CD4-positive, alpha-beta memory T cell (primary cell): ENCODE measurements around the gene COPS3. TPM values are rescaled to one million over a fixed set of nuclear protein-coding genes. Genes with fewer than 3 reads are reported as not detected.

Experiments used
- CTCF ChIA-PET: fragments of 350-600 bp; sonication (Branson Sonifier 250); formaldehyde crosslinking; loops from one replicate; lab custom pipeline; 2021; ENCODE audit warnings: inconsistent platforms; ENCODE audit not compliant: partially characterized antibody; lab: Charles Lee
- POLR2A ChIA-PET: fragments of 350-600 bp; sonication (Branson Sonifier 250); formaldehyde crosslinking; loops from one replicate; lab custom pipeline; 2021; ENCODE audit not compliant: partially characterized antibody; lab: Charles Lee
- DNase-seq, 5 donors: peaks; one replicate each; pipeline versions ENCODE4 v3.0.0 to v3.0.0-alpha.2; 2020 to 2022; ENCODE audit warnings: mixed read lengths in 1 of 5
- H3K27ac ChIP-seq: one replicate; pipeline ENCODE4 v1.7.0; 2013; ENCODE audit warnings: low read depth, low read length
- H3K27me3 ChIP-seq: 2 replicates; pipeline ENCODE4 v1.7.0; 2013; ENCODE audit warnings: mild to moderate bottlenecking, low read length, moderate library complexity; ENCODE audit not compliant: insufficient read depth
- H3K36me3 ChIP-seq: 2 replicates; pipeline ENCODE4 v1.7.0; 2013; ENCODE audit warnings: mild to moderate bottlenecking, low read length, moderate library complexity; ENCODE audit not compliant: insufficient read depth
- H3K4me1 ChIP-seq: 2 replicates; pipeline ENCODE4 v1.7.0; 2013; ENCODE audit warnings: mild to moderate bottlenecking, low read length, moderate library complexity; ENCODE audit not compliant: insufficient read depth
- H3K4me3 ChIP-seq, 2 donors: one replicate each; pipeline ENCODE4 v1.7.0; 2013; ENCODE audit warnings: low read length in 2 of 2, mild to moderate bottlenecking in 1 of 2
- H3K9me3 ChIP-seq, 2 donors: one replicate each; pipeline ENCODE4 v1.7.0; 2013; ENCODE audit warnings: low read length in 2 of 2, control low read depth in 1 of 2; ENCODE audit not compliant: control insufficient read depth in 1 of 2
- H3K27ac Mint-ChIP-seq, 7 donors: one replicate each; pipeline ENCODE4 v1.8.0; 2020 to 2021; ENCODE audit warnings: mixed read lengths in 7 of 7, mild to moderate bottlenecking in 6 of 7, inconsistent platforms in 3 of 7, moderate library complexity in 3 of 7
- H3K27me3 Mint-ChIP-seq, 2 donors: one replicate each; pipeline ENCODE4 v1.8.0; 2020 to 2021; ENCODE audit warnings: mixed read lengths in 2 of 2
- H3K36me3 Mint-ChIP-seq, 2 donors: one replicate each; pipeline ENCODE4 v1.8.0; 2020 to 2021; ENCODE audit warnings: mixed read lengths in 2 of 2, inconsistent platforms in 1 of 2, mild to moderate bottlenecking in 1 of 2
- H3K4me1 Mint-ChIP-seq, 4 donors: one replicate each; pipeline ENCODE4 v1.8.0; 2020 to 2021; ENCODE audit warnings: mixed read lengths in 4 of 4, mild to moderate bottlenecking in 1 of 4
- H3K4me3 Mint-ChIP-seq, 8 donors: one replicate each; pipeline ENCODE4 v1.8.0; 2020 to 2021; ENCODE audit warnings: mixed read lengths in 8 of 8, mild to moderate bottlenecking in 7 of 8, moderate library complexity in 6 of 8, inconsistent platforms in 3 of 8
- H3K9me3 Mint-ChIP-seq, 8 donors: one replicate each; pipeline ENCODE4 v1.8.0; 2020 to 2021; ENCODE audit warnings: mixed read lengths in 8 of 8, mild to moderate bottlenecking in 5 of 8, inconsistent platforms in 3 of 8, moderate library complexity in 1 of 8
- intact Hi-C: fragments of 100-400 bp; cut with micrococcal nuclease; formaldehyde crosslinking; loops from one replicate; pipeline ENCODE4 v1.15.1; 2023
- polyA plus RNA-seq, 2 donors: library from polyadenylated mRNA; unstranded; fragments of 300-500 nt; fragmentation: Illumina TruSeq; gene quantifications; one replicate each; pipeline ENCODE4 v1.2.3, GENCODE V29; 2021
- total RNA-seq, 2 experiments: library from RNA; stranded (reverse); gene quantifications; one replicate each; pipeline ENCODE4 v1.2.3, GENCODE V29; 2021

The COPS3 gene
- total and polyA plus RNA-seq, 4 experiments from 2014 or later = 45.4 to 103 (median 81.5) TPM

DNA sequence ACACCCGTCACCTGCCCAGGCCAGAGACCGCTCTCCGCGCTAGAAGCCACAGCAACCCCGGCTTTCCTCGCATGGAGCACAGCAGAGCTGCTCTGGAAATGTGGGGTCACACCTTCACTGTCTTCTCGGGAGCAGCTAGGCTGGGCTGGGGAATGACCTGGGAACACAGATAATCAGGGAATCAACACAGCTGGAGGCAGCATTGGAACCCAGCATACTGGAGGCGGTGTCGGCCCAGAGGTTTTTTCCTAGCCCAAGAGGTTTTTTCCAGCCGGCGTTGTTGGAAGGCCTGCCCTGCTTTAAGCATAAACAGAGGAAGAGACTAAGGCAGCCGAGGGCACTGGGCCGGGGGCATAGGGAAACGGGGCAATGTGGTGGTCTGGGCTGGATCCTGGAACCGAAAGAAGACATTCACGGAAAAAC lies 74.1 kb downstream of the COPS3 start:
- intact Hi-C loops = loop anchor here (1.0 to 5.0 kb wide), 3 partner anchors 25 to 65 kb away; partner anchors contain the start of gene FLCN
- Mint-ChIP-seq H3K36me3 (peaks cover 12 to 21% of the 10 kb centered on the region in 2 donors), H3K27ac (peak overlapping the region; percentile 85 to 97 (median 91)), H3K4me1 (peaks cover 13 to 44% (median 31%) of the 10 kb centered on the region in 4 donors), H3K27me3 (no peaks in the 10 kb centered on the region), H3K4me3 (peak overlapping the region in 6 of 8 donors; percentile 45 to 69 (median 62)), H3K9me3 (no peaks in the 10 kb centered on the region)
- no peak overlapping the region for H3K4me3 ChIP-seq
- peaks cover 13% of the 10 kb centered on the region for H3K36me3 ChIP-seq
- ChIA-PET POLR2A (interaction anchor here (1.1 to 9.2 kb wide), 10 partner anchors 10 to 87 kb away, joined by 3 to 131 read pairs (median 4); partner anchors contain the start of gene FLCN), CTCF (interaction anchor here (1.0 to 2.6 kb wide), 6 partner anchors 17 to 64 kb away, joined by 3 to 9 read pairs (median 4); no protein-coding TSS in a partner anchor)
- H3K4me1 ChIP-seq = peaks cover 28% of the 10 kb centered on the region
- no peaks in the 10 kb centered on the region for H3K9me3 ChIP-seq
- H3K27ac ChIP-seq = peak overlapping the region; percentile 72
- no peak for DNase-seq
- H3K27me3 ChIP-seq = no peaks in the 10 kb centered on the region

GRCh38 chr17:17206124-17206912 lies 74.7 kb downstream of the COPS3 start, which contains the start of gene PLD6:
TSS of gene PLD6 (minus strand) at chr17:17206333. CDS start at chr17:17206286, 47 bp downstream.
- DNase-seq = peak; percentile 94 to 95 (median 95)
- ChIA-PET POLR2A (interaction anchor here (0.9 to 9.2 kb wide), 14 partner anchors 10 to 218 kb away, joined by 3 to 131 read pairs (median 4); partner anchors contain the start of gene FLCN), CTCF (interaction anchor here (1.0 to 2.6 kb wide), 6 partner anchors 17 to 64 kb away, joined by 3 to 9 read pairs (median 3); no protein-coding TSS in a partner anchor)
- H3K4me1 Mint-ChIP-seq = peaks cover 14 to 44% (median 31%) of the 10 kb centered on the region in 4 donors
- peak within 1 kb of the TSS; percentile 85 to 94 (median 90) for H3K4me3 Mint-ChIP-seq
- no peaks in the 10 kb centered on the region for H3K27me3 Mint-ChIP-seq
- H3K27ac Mint-ChIP-seq = peak within 1 kb of the TSS; percentile 91 to 97 (median 96)
- peak within 1 kb of the TSS; percentile 72 for H3K27ac ChIP-seq
- peaks cover 28% of the 10 kb centered on the region for H3K4me1 ChIP-seq
- H3K36me3 ChIP-seq = peaks cover 13% of the 10 kb centered on the region
- peak within 1 kb of the TSS; percentile 61 to 72 for H3K4me3 ChIP-seq
- peaks cover 15 to 22% of the 10 kb centered on the region in 2 donors for H3K36me3 Mint-ChIP-seq
- no peaks in the 10 kb centered on the region for H3K9me3 ChIP-seq
- intact Hi-C loops = loop anchor here (1.0 to 5.0 kb wide), 3 partner anchors 24 to 64 kb away; partner anchors contain the start of gene FLCN
- H3K9me3 Mint-ChIP-seq = no peaks in the 10 kb centered on the region
- no peaks in the 10 kb centered on the region for H3K27me3 ChIP-seq

- H3K4me1 Mint-ChIP-seq = peaks cover 15 to 44% (median 31%) of the 10 kb centered on the region in 4 donors
- no peaks in the 10 kb centered on the region for H3K9me3 ChIP-seq
- intact Hi-C loops = loop anchor here (1.0 to 5.0 kb wide), 5 partner anchors 23 to 75 kb away; partner anchors contain the start of genes COPS3 and FLCN
- H3K4me3 Mint-ChIP-seq = peak overlapping the region; percentile 85 to 94 (median 90)
- no peaks in the 10 kb centered on the region for H3K9me3 Mint-ChIP-seq
- no peaks in the 10 kb centered on the region for H3K27me3 ChIP-seq
- H3K36me3 ChIP-seq = peaks cover 18% of the 10 kb centered on the region
- POLR2A ChIA-PET = interaction anchor here (0.9 to 9.2 kb wide), 11 partner anchors 9 to 217 kb away, joined by 3 to 131 read pairs (median 4); no protein-coding TSS in a partner anchor
- H3K4me3 ChIP-seq = peak overlapping the region; percentile 61 to 72
- H3K36me3 Mint-ChIP-seq = peaks cover 21 to 25% of the 10 kb centered on the region in 2 donors
- peak overlapping the region; percentile 91 to 97 (median 96) for H3K27ac Mint-ChIP-seq
- H3K4me1 ChIP-seq = peaks cover 28% of the 10 kb centered on the region
- DNase-seq = peak; percentile 41 to 74 (median 52)
- peak overlapping the region; percentile 72 for H3K27ac ChIP-seq
- CTCF ChIA-PET = interaction anchor here (0.8 to 1.3 kb wide), 3 partner anchors 17 to 62 kb away, joined by 3 read pairs; no protein-coding TSS in a partner anchor
- H3K27me3 Mint-ChIP-seq = no peaks in the 10 kb centered on the region
Observed at GRCh38 chr17:17205368-17206123, 75.5 kb downstream of the COPS3 start.

- H3K9me3 Mint-ChIP-seq = no peaks in the 10 kb centered on the region
- H3K9me3 ChIP-seq = no peaks in the 10 kb centered on the region
Observed at GRCh38 chr17:17204635-17205231, 76.3 kb downstream of the COPS3 start.

GRCh38 chr17:17204041-17204591 lies 76.9 kb downstream of the COPS3 start:
- peaks cover 18% of the 10 kb centered on the region for H3K36me3 ChIP-seq
- POLR2A ChIA-PET = interaction anchor here (4.1 to 9.2 kb wide), 2 partner anchors 24 to 31 kb away, joined by 11 to 131 read pairs; no protein-coding TSS in a partner anchor
- CTCF ChIA-PET = interaction anchor here (0.8 kb wide), 1 partner anchor 48 kb away, joined by 3 read pairs; no protein-coding TSS in a partner anchor
- H3K4me3 ChIP-seq = peak overlapping the region; percentile 57 to 72
- H3K4me1 ChIP-seq = peaks cover 28% of the 10 kb centered on the region
- Mint-ChIP-seq H3K27ac (peak overlapping the region; percentile 77 to 97 (median 96)), H3K4me1 (peaks cover 15 to 50% (median 31%) of the 10 kb centered on the region in 4 donors), H3K9me3 (no peaks in the 10 kb centered on the region), H3K4me3 (peak overlapping the region; percentile 85 to 94 (median 90)), H3K36me3 (peaks cover 25 to 27% of the 10 kb centered on the region in 2 donors), H3K27me3 (no peaks in the 10 kb centered on the region)
- intact Hi-C loops = loop anchor here (2.0 kb wide), 2 partner anchors 27 to 77 kb away; partner anchors contain the start of gene COPS3
- no peaks in the 10 kb centered on the region for H3K9me3 ChIP-seq
- peak overlapping the region; percentile 72 for H3K27ac ChIP-seq
- H3K27me3 ChIP-seq = no peaks in the 10 kb centered on the region
- DNase-seq = no peak

More at GRCh38 chr17:17204635-17205231, 76.3 kb downstream of the COPS3 start:
- Histone ChIP-seq H3K36me3 (peaks cover 18% of the 10 kb centered on the region), H3K27ac (peak overlapping the region; percentile 72), H3K4me1 (peaks cover 28% of the 10 kb centered on the region), H3K27me3 (no peaks in the 10 kb centered on the region), H3K4me3 (peak overlapping the region; percentile 61 to 72)
- H3K27ac Mint-ChIP-seq = peak overlapping the region; percentile 91 to 97 (median 96)
- peaks cover 15 to 50% (median 31%) of the 10 kb centered on the region in 4 donors for H3K4me1 Mint-ChIP-seq
- ChIA-PET POLR2A (interaction anchor here (1.5 to 9.2 kb wide), 5 partner anchors 8 to 79 kb away, joined by 5 to 131 read pairs (median 9); no protein-coding TSS in a partner anchor), CTCF (interaction anchor here (0.8 to 1.3 kb wide), 3 partner anchors 22 to 61 kb away, joined by 3 read pairs; no protein-coding TSS in a partner anchor)
- H3K27me3 Mint-ChIP-seq = no peaks in the 10 kb centered on the region
- DNase-seq = no peak
- peaks cover 25 to 27% of the 10 kb centered on the region in 2 donors for H3K36me3 Mint-ChIP-seq
- intact Hi-C loops = loop anchor here (2.0 to 5.0 kb wide), 3 partner anchors 28 to 76 kb away; partner anchors contain the start of gene COPS3
- H3K4me3 Mint-ChIP-seq = peak overlapping the region; percentile 85 to 94 (median 90)
